KOPT-K1 (cell line): ENCODE results near the gene KPNA2.
"Not testable (repeated sequence)": the region's sequence is repeated elsewhere in the genome, so short reads cannot be mapped to it uniquely, and the experiment has no call there.

Experiments used
- H3K27ac ChIP-seq: fragments of 200-600 bp; sonication (generic); 2 replicates; pipeline ENCODE4 v1.5.1; 2016; ENCODE audit warnings: antibody characterized with exemption, mild to moderate bottlenecking, low read depth, low read length; ENCODE audit not compliant: poor library complexity, severe bottlenecking
- H3K36me3 ChIP-seq: fragments of 200-600 bp; sonication (generic); 2 replicates; pipeline ENCODE4 v1.5.1; 2017; ENCODE audit warnings: antibody characterized with exemption, mild to moderate bottlenecking, low read length, moderate library complexity; ENCODE audit not compliant: insufficient read depth
- H3K9me3 ChIP-seq: fragments of 200-600 bp; sonication (generic); 2 replicates; pipeline ENCODE4 v1.5.1; 2017; ENCODE audit warnings: antibody characterized with exemption, low read length, mild to moderate bottlenecking; ENCODE audit not compliant: insufficient read depth, poor library complexity, severe bottlenecking

Gene KPNA2

DNA sequence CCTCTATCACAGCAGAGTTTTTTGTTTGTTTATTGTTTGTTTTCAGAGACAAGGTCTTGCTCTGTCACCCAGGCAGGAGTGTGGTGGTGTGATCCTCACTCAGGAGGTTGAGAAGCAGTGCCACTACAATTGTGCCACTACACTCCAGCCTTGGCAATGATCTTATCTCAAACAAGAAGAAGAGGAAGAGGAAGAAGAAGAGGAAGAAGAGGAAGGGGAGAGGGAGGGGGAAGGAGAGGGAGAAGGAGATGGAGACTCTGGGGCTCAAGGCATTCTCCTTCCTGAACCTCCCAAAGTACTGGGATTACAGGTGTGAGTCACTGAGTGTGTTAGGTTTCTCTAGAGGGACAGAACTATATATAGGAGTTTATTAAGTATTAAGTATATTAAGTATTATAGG lies 22.1 kb upstream of the KPNA2 start:
- H3K27ac ChIP-seq, result no peak overlapping the region
- no peaks in the 10 kb centered on the region for H3K36me3 ChIP-seq
- H3K9me3 ChIP-seq, result no peaks in the 10 kb centered on the region

- Histone ChIP-seq H3K36me3 (no peaks in the 10 kb centered on the region), H3K27ac (no peak overlapping the region), H3K9me3 (no peaks in the 10 kb centered on the region)
These were observed 20.3 kb upstream of the KPNA2 start for GRCh38 chr17:68015081-68015723.

- H3K36me3 ChIP-seq, result no peaks in the 10 kb centered on the region
- no peak overlapping the region for H3K27ac ChIP-seq
- H3K9me3 ChIP-seq, result no peaks in the 10 kb centered on the region
These were observed 18.7 kb upstream of the KPNA2 start for GRCh38 chr17:68016838-68017237.

- H3K36me3 ChIP-seq, H3K9me3 ChIP-seq, H3K27ac ChIP-seq: not testable (repeated sequence)
These were observed 17.0 kb upstream of the KPNA2 start for GRCh38 chr17:68018493-68018892.

DNA sequence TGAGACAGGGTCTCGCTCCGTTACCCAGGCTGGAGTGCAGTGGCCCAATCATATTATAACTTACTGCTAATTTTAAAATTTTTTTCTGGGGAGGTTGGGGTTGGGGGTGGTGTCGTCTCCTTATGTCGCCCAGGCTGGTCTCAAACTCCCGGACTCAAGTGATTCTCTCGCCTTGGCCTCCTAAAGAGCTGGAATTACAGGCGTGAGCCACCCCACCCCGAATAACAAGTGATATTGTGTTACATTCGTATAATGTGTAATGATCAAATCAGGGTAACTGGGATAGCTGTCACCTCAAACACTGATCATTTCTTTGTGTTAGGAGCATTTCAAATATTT lies 16.2 kb upstream of the KPNA2 start:
- peak overlapping the region; percentile 86 for H3K27ac ChIP-seq
- H3K36me3 ChIP-seq, result no peaks in the 10 kb centered on the region
- no peaks in the 10 kb centered on the region for H3K9me3 ChIP-seq

- Histone ChIP-seq H3K9me3 (no peaks in the 10 kb centered on the region), H3K27ac (peak overlapping the region; percentile 86), H3K36me3 (no peaks in the 10 kb centered on the region)
These were observed 15.7 kb upstream of the KPNA2 start for GRCh38 chr17:68019675-68020408.

DNA sequence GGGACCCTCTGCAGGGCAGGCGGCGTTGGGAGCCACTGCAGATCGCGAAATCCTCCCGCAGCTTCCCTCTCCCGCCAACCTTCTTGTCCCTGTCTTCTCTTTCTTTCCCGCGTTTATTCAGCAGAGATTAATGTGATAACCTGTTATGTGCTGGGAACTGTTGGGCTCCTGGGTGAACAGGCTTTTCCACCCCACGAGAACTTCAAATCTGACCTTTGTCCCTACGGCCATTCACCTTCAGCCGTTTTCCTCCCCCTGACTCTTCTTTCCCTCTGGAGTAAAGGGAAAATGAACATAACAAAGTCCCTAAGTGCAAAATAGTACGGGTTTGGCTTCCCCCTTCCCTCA lies 15.2 kb upstream of the KPNA2 start:
- H3K9me3 ChIP-seq, result no peaks in the 10 kb centered on the region
- no peaks in the 10 kb centered on the region for H3K36me3 ChIP-seq
- H3K27ac ChIP-seq, result peak overlapping the region; percentile 86

DNA sequence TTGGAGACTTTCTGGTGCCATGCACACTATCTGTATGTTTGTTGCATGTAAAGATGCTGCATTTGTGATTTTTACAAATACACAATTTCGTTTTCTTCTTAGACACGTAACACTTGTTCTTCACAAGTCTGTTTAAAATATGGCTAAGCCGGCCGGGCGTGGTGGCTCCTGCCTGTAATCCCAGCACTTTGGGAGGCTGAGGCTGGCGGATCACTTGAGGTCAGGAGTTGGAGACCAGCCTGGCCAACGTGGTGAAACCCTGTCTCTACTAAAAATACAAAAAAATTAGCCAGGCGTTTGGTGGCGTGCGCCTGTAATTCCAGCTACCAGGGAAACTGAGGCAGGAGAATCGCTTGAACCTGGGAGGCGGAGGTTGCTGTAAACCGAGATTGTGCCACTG lies 14.7 kb upstream of the KPNA2 start:
- H3K9me3 ChIP-seq, result not testable (repeated sequence)
- H3K27ac ChIP-seq, result peak overlapping the region; percentile 86

DNA sequence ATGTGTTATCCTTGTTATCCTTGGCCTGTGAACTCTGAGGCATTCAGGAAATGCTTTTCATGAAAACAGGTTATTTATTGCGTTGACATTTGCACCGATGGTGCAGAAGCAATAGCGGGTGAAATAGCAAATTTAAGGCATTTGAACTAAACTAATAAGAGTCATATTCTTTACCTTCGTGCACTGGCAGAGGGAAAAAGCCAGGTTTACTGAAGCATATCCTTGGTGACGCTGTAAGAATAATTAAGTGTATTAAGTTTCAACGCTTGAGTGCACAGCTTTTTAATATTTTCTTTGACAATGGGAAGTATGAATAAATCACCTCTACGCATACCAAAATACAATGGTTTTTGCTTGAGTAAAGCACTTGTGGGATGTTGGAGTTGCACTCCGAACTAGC lies 13.6 kb upstream of the KPNA2 start:
- Histone ChIP-seq H3K27ac (no peak overlapping the region), H3K36me3 (no peaks in the 10 kb centered on the region)

More for the DNA sequence above, 14.7 kb upstream of the KPNA2 start:
- H3K36me3 ChIP-seq, result not testable (repeated sequence)

DNA sequence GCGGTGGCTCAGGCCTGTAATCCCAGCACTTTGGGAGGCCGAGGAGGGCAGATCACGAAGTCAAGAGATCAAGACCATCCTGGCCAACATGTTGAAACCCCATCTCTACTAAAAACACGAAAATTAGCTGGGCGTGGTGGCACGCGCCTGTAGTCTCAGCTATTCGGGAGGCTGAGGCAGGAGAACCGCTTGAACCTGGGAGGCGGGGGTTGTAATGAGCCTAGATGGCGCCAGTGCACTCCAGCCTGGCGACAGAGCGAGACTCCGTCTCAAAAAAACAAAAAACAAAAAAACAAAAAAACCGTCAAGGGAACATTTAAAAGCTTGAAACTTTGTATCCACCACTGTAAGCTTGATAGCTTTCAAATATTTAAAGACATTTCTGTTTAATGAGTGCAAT lies 13.0 kb upstream of the KPNA2 start:
- H3K9me3 ChIP-seq, H3K36me3 ChIP-seq, H3K27ac ChIP-seq: not testable (repeated sequence)

More for the DNA sequence above, 13.6 kb upstream of the KPNA2 start:
- H3K9me3 ChIP-seq, result no peaks in the 10 kb centered on the region

DNA sequence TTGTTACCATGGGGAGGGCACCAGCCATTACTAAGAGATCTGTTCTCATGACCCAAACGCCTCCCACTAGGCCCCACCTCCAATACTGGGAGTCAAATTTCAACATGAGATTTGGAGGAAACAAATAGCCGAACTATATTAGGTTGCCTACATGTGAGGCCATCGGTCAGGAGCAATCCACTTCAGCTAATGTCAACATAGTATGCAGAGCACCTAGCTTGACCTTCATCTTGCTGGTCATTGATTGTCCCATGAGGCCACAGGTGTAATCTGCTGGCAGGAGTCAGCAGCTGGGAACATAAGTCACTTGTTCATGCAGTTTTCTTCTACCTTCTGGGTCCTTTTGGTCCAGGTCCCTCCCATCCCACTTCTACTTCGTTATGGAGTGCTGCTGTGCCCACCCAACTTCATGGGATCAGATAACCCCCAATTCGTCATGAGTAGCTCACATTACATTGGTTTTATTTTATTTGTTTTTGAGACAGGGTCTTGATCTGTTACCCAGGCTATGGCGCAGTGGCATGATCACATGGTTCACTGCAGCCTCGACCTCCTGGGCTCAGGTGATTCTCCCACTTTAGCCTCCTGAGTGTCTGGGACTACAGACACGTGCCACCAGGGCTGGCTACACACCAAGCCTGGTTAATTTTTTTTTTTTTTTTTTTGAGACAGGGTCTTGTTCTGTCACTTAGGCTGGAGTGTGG lies 5.9 kb upstream of the KPNA2 start:
- Histone ChIP-seq H3K36me3 (no peaks in the 10 kb centered on the region), H3K27ac (no peak overlapping the region), H3K9me3 (no peaks in the 10 kb centered on the region)

DNA sequence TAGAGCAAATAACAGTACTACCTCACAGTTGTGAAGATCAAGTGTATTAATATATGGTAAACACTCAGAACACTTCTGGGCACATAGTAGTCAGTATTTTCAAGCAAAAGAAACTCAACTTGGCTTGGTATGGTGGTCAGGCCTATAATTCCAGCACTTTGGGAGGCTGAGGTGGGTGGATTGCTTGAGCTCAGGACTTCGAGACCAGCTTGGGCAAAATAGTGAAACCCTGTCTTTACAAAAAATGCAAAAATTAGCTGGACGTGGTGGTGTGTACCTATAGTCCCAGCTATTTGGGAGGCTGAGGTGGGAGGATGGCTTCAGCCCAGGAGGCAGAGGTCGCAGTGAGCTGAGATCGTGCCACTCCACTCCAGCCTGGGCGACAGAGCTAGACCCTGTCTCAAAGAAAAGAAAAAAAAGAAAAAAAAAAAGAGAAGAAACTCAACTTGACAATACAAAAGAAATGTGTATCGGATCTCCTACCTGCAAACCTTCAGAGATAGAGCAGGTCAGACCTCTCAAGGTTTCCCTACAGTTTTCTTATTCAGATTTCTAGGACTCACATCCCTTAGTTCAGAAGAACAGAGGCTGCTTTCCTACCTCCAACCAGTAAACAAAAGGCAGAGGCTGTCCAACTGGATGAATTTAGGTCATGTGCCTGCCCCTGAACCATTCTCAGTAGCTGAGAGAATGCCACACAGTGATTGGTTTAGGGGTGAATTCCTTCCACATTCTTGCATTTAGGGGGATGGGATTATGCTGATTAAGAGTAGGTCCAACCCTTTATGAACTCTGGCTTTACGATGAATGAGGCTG lies 1.7 kb upstream of the KPNA2 start:
- peaks cover 26% of the 10 kb centered on the region for H3K36me3 ChIP-seq
- H3K27ac ChIP-seq, result no peak overlapping the region
- H3K9me3 ChIP-seq, result no peaks in the 10 kb centered on the region

- Histone ChIP-seq H3K36me3 (peaks cover 32% of the 10 kb centered on the region), H3K27ac (no peak overlapping the region), H3K9me3 (no peaks in the 10 kb centered on the region)
These were observed 1.1 kb upstream of the KPNA2 start for GRCh38 chr17:68034452-68034776.

- Histone ChIP-seq H3K36me3 (peaks cover 39% of the 10 kb centered on the region), H3K27ac (no peak overlapping the region)
These were observed 408 bp upstream of the KPNA2 start for GRCh38 chr17:68035131-68035522.

More at GRCh38 chr17:68035131-68035522, 408 bp upstream of the KPNA2 start:
- H3K9me3 ChIP-seq, result no peaks in the 10 kb centered on the region
